ENCODE data around the gene GNA12.

GRCh38 chr7:2775376-2775775 is 68.7 kb downstream of the GNA12 start:
- no peak for TF ChIP-seq CTCF (IDR thresholded peaks at IDR 0.05)
- TF ChIP-seq ZFX (IDR thresholded peaks at IDR 0.05; ENCODE audit: borderline replicate concordance) = no peak

All from 22Rv1 (cell line).